Heart left ventricle (tissue), 13 donors: ENCODE data around the gene DENND5A.

Source experiments
- POLR2A ChIP-seq, 2 donors: fragments of 450-650 bp; IDR thresholded peaks; one replicate each; pipeline ENCODE4 v1.6.1; 2017; ENCODE audit warnings: antibody characterized with exemption in 2 of 2, mild to moderate bottlenecking in 2 of 2, moderate library complexity in 2 of 2
- TF ChIP-seq, protein P1 (sequence below), 12 donors: fragments of 200-600 bp; sonication (generic) in 4 of 12; IDR thresholded peaks; one replicate each; pipeline versions ENCODE4 v1.5.0 to v1.8.0; 2018 to 2022; ENCODE audit warnings: antibody characterized with exemption in 12 of 12, mild to moderate bottlenecking in 5 of 12
- donor health status: ischemic (EF 13 %, LVEDD 7.1; RV severe dilation, severe dysfunction).
- donor health status: DM: no; HTN: yes; CAD: no.
- donor health status: DM: no; HTN: no; CAD: no.
- donor health status: ischemic (EF 25% LVEDD 6.9; RV normal size, moderate dysfunction).
- donor health status: ischemic (EF 25% LVEDD 5.7; RV mildly dilated, moderate dysfunction).
- donor health status: ischemic (EF 35%, LVEDD 5.7; RV mildly dilated, moderate dysfunction).
- donor health status: nonischemic (EF 11% LVEDD 7.7; RV severe dilation, severe dysfunction).
- donor health status: DM: yes; HTN: yes; CAD: no.
- donor health status: PGD.
- donor health status: ischemic (EF 29% LVEDD 5.4; RV normal size, mild dysfunction).
- donor health status: nonischemic (EF 23%, LVEDD 6.1; RV moderate dilation, normal function).

DNA sequence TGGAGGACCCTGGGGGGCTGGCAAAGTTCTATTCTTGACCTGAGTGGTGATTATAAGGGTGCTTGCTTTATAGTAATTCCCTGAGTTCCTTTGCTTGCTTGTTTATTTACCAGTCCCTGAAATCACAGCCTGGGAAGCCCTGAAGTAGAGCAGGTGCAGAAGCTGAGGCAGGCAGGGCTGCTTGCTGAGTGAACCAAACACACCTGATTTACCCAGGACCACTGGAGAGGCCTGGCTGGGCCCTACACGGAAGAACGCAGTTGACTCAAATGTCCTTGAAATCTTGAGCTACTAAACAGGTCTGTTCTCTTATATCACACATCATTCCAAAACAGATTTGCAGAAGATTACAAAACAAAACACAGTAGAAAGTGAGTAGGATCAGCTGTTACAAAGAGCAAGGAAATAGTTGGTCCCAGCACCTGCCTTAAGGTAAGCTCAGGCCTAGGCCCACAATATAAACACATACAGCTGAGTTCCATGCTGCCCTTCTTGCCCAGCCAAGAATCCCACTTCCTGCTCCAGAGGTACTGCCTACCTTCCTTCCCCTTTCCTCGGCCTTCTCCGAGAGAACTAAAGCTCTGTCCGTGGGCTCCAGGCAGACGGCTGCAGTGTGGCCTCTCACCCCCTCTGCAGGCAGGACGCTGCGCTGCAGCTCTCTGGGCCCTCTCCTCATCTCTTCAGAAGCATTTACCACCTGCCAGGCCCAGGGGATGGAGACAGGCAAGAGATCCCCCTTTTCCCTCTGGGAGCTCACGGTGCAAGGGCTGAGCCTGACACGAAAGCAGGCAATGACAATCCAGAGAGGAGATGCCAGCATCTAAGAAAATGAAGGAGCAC is 127.6 kb downstream of the DENND5A start:
- TF ChIP-seq, protein P1, sequence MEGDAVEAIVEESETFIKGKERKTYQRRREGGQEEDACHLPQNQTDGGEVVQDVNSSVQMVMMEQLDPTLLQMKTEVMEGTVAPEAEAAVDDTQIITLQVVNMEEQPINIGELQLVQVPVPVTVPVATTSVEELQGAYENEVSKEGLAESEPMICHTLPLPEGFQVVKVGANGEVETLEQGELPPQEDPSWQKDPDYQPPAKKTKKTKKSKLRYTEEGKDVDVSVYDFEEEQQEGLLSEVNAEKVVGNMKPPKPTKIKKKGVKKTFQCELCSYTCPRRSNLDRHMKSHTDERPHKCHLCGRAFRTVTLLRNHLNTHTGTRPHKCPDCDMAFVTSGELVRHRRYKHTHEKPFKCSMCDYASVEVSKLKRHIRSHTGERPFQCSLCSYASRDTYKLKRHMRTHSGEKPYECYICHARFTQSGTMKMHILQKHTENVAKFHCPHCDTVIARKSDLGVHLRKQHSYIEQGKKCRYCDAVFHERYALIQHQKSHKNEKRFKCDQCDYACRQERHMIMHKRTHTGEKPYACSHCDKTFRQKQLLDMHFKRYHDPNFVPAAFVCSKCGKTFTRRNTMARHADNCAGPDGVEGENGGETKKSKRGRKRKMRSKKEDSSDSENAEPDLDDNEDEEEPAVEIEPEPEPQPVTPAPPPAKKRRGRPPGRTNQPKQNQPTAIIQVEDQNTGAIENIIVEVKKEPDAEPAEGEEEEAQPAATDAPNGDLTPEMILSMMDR (IDR thresholded peaks at IDR 0.05) = peak; percentile 89 to 98 (median 92)
- no peak for TF ChIP-seq POLR2A (IDR thresholded peaks at IDR 0.05)
